Lower leg skin (tissue), 4 donors: ENCODE data around the gene MAPT. TPM values are rescaled to one million over a fixed set of nuclear protein-coding genes. Genes with fewer than 3 reads are reported as not detected.

ENCODE experiments used
- DNase-seq, 2 donors: peaks; one replicate each; pipeline ENCODE4 v3.0.0-alpha.2; 2019; ENCODE audit warnings: low spot score in 2 of 2
- H3K4me3 ChIP-seq: fragments of 200-600 bp; sonication (generic); 2 replicates; pipeline ENCODE4 v1.5.1; 2017; ENCODE audit warnings: mild to moderate bottlenecking, low read depth; ENCODE audit not compliant: poor library complexity, severe bottlenecking
- CTCF ChIP-seq, 3 donors: fragments of 450-650 bp; IDR thresholded peaks; one replicate each; pipeline ENCODE4 v1.5.1; 2016; ENCODE audit warnings: antibody characterized with exemption in 3 of 3, mild to moderate bottlenecking in 3 of 3, moderate library complexity in 2 of 3
- POLR2A ChIP-seq, 2 donors: fragments of 450-650 bp; IDR thresholded peaks; one replicate each; pipeline ENCODE4 v1.6.1; 2016 to 2017; ENCODE audit warnings: antibody characterized with exemption in 2 of 2, mild to moderate bottlenecking in 1 of 2, moderate library complexity in 1 of 2
- WGBS, 2 donors: methylation state at CpG; one replicate each; pipeline ENCODE4 v1.1.5; 2018; 5-methylcytosine and 5-hydroxymethylcytosine counted together
- intact Hi-C: fragments of 100-400 bp; cut with DNase I; formaldehyde crosslinking; loops from one replicate; pipeline ENCODE4 v1.15.0; 2023; ENCODE audit warnings: low total_unique reads
- total RNA-seq, 4 donors: library from RNA; depleted of rRNA; stranded (reverse); fragments of >200 nt; gene quantifications; one replicate each; pipeline ENCODE4 v1.1.0, GENCODE V29; 2016

Gene MAPT
- total RNA-seq, 4 donors from 2014 or later: 4.1 to 7.6 (median 6.2) TPM

GRCh38 chr17:45917081-45917480 is 22.7 kb downstream of the MAPT start:
- 79 to 81% methylated on average over 7 of the region's 7 CpGs for WGBS, 2 donors

GRCh38 chr17:45918241-45918745 is 23.9 kb downstream of the MAPT start:
- H3K4me3 ChIP-seq: no peak overlapping the region
- TF ChIP-seq POLR2A (IDR thresholded peaks at IDR 0.05): no peak
- no peak for TF ChIP-seq CTCF (IDR thresholded peaks at IDR 0.05)
- intact Hi-C loops: no loop called here
- DNase-seq: no peak
- 87 to 89% methylated on average over 2 of the region's 2 CpGs for WGBS, 2 donors

More at GRCh38 chr17:45917081-45917480, 22.7 kb downstream of the MAPT start:
- intact Hi-C loops: no loop called here
- DNase-seq: no peak
- H3K4me3 ChIP-seq: no peak overlapping the region
- no peak for TF ChIP-seq CTCF (IDR thresholded peaks at IDR 0.05)
- TF ChIP-seq POLR2A (IDR thresholded peaks at IDR 0.05): no peak

- 85% methylated on average over 15 of the region's 15 CpGs for WGBS, 2 donors
- TF ChIP-seq CTCF (IDR thresholded peaks at IDR 0.05) (no peak), POLR2A (IDR thresholded peaks at IDR 0.05) (no peak)
- no peak overlapping the region for H3K4me3 ChIP-seq
- DNase-seq: no peak
- intact Hi-C loops: no loop called here
These were observed 24.8 kb downstream of the MAPT start for GRCh38 chr17:45919136-45919535.

GRCh38 chr17:45920083-45920482 is 25.7 kb downstream of the MAPT start:
- no peak overlapping the region for H3K4me3 ChIP-seq
- no peak for DNase-seq
- TF ChIP-seq CTCF (IDR thresholded peaks at IDR 0.05) (no peak), POLR2A (IDR thresholded peaks at IDR 0.05) (no peak)
- 90 to 92% methylated on average over 9 of the region's 9 CpGs for WGBS, 2 donors
- intact Hi-C loops: no loop called here

GRCh38 chr17:45923511-45924268 is 29.3 kb downstream of the MAPT start:
- intact Hi-C loops: no loop called here
- WGBS, 2 donors: 71 to 72% methylated on average over 7 of the region's 7 CpGs
- DNase-seq: no peak
- no peak overlapping the region for H3K4me3 ChIP-seq
- no peak for TF ChIP-seq POLR2A (IDR thresholded peaks at IDR 0.05)
- no peak for TF ChIP-seq CTCF (IDR thresholded peaks at IDR 0.05)
